Activated CD4-positive, alpha-beta memory T cell treated with anti-CD3 and anti-CD28 coated beads, Interleukin-2, amount 10 ng/mL, durations not matched to agents 7 days and 5 days (primary cell): Measurements from ENCODE around the gene GRK5. TPM values are rescaled to one million over a fixed set of nuclear protein-coding genes. Genes with fewer than 3 reads are reported as not detected.

ENCODE experiments used
- CTCF ChIA-PET: fragments of 350-600 bp; sonication (Branson Sonifier 250); formaldehyde crosslinking; loops from one replicate; lab custom pipeline; 2021; ENCODE audit warnings: antibody characterized with exemption, inconsistent platforms; lab: Charles Lee
- POLR2A ChIA-PET: fragments of 350-600 bp; sonication (Branson Sonifier 250); formaldehyde crosslinking; loops from one replicate; lab custom pipeline; 2021; ENCODE audit warnings: antibody characterized with exemption; lab: Charles Lee
- DNase-seq: peaks from one replicate; pipeline ENCODE4 v3.0.0-alpha.2; 2020
- H3K27ac Mint-ChIP-seq: one replicate; pipeline ENCODE4 v1.8.0; 2021; ENCODE audit warnings: mild to moderate bottlenecking, mixed read lengths
- H3K27me3 Mint-ChIP-seq: one replicate; pipeline ENCODE4 v1.8.0; 2021; ENCODE audit warnings: mixed read lengths
- H3K36me3 Mint-ChIP-seq: one replicate; pipeline ENCODE4 v1.8.0; 2021; ENCODE audit warnings: low read depth, mixed read lengths
- H3K4me1 Mint-ChIP-seq: one replicate; pipeline ENCODE4 v1.8.0; 2021; ENCODE audit warnings: mixed read lengths
- H3K4me3 Mint-ChIP-seq: one replicate; pipeline ENCODE4 v1.8.0; 2021; ENCODE audit warnings: mild to moderate bottlenecking, mixed read lengths
- H3K9me3 Mint-ChIP-seq: one replicate; pipeline ENCODE4 v1.8.0; 2021; ENCODE audit warnings: mixed read lengths
- total RNA-seq, 2 experiments: library from RNA; stranded (reverse); gene quantifications; one replicate each; pipeline ENCODE4 v1.2.3, GENCODE V29; 2021

GRK5 gene
- total RNA-seq, 2 experiments from 2014 or later = 29.8 to 30.6 TPM

DNA sequence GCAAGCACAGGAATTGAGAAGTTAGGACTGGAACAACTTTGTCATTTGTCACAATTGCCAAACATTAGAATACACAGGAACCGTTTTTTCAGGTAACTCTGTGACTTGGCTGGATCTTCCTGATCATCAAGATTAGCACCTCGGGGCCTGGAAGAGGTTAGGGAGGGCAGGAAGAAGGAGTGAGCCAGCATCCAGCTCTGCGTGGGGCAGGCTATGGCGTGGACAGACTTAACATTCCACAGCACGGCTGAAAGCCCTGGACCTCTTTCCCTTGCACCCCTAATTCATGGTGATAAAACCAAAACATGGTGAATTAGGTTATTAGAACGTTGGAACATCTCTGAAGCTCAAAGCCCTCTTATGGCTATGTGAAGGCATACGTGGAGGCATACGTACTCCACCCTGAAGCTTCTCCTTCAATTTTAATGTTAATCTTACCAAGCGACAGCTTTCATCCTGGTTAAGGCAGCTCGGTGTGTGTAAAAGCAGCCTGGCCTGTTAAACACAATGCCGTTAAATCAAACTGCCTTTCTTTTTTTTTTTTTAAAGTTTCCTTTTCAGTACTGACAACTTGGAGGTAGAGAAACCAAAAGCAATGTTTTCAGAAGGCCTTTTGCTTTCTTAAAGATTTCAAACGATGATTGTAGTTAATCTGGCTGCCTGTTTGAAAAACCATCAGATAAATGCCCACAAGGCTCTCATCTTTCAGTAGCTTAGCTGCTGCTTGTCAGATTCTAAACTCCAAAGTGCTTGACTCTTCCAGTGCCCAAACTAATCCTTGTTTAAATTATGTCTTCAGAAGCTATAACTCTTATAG, 4.5 kb downstream of the GRK5 start:
- peak overlapping the region; percentile 59 for H3K4me3 Mint-ChIP-seq
- POLR2A ChIA-PET = interaction anchor here (0.6 to 7.1 kb wide), 8 partner anchors 10 to 306 kb away, joined by 3 to 100 read pairs (median 3); partner anchors contain the start of gene EIF3A
- no peaks in the 10 kb centered on the region for H3K9me3 Mint-ChIP-seq
- peaks cover 65% of the 10 kb centered on the region for H3K4me1 Mint-ChIP-seq
- no peaks in the 10 kb centered on the region for H3K27me3 Mint-ChIP-seq
- peak overlapping the region; percentile 89 for H3K27ac Mint-ChIP-seq
- no peak for DNase-seq
- no peaks in the 10 kb centered on the region for H3K36me3 Mint-ChIP-seq
- CTCF ChIA-PET = interaction anchor here (0.6 to 4.9 kb wide), 12 partner anchors 32 to 331 kb away, joined by 3 to 42 read pairs (median 4); partner anchors contain the start of gene RGS10

DNA sequence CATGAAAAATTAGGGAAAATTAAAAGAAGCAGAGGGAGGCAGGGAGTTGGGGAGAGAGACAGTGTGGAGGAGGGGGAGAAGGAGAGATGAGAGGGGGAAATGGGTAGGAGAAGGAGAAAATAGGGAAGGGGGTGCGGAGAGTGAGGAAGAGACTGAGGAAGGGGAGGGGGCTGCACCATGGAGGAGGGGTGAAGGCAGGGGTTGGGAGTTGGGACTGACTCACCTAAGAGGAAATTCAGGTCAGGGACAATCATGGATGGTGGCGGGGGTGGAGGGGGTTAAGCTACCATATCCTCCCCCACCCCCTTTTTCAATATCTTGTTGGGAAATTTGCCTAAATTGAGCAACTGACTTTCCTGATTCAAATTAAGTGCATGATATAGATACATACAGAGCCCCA, 8.0 kb downstream of the GRK5 start:
- POLR2A ChIA-PET = no interaction called here

DNA sequence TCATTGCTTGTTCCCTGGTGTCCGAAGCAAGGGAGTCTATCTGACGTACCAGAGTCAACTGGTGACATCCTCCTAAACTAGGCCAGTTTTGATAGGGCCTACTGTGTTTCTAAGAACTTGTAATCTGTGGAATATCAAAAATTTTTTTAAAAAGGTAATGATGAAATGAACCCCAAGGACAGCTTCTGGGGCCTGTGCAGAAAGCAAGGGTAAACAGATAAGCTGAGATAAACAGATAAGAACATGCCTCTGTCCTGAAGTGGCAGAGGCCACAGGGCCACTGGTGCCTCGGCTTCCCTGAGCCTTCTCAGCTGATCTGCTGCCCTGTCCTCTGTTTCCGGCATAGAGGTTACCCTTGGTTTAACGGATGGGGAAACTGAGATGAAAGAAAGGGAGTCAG, 8.8 kb downstream of the GRK5 start:
- Mint-ChIP-seq H3K27ac (no peak overlapping the region), H3K4me1 (peaks cover 46% of the 10 kb centered on the region), H3K36me3 (no peaks in the 10 kb centered on the region), H3K9me3 (no peaks in the 10 kb centered on the region), H3K4me3 (no peak overlapping the region), H3K27me3 (no peaks in the 10 kb centered on the region)
- DNase-seq = no peak
- ChIA-PET CTCF (interaction anchor here (1.2 kb wide), 1 partner anchor 91 kb away, joined by 3 read pairs; no protein-coding TSS in a partner anchor), POLR2A (interaction anchor here (0.7 kb wide), 1 partner anchor 92 kb away, joined by 3 read pairs; no protein-coding TSS in a partner anchor)

More for the DNA sequence above, 8.0 kb downstream of the GRK5 start:
- Mint-ChIP-seq H3K9me3 (no peaks in the 10 kb centered on the region), H3K4me1 (peaks cover 51% of the 10 kb centered on the region), H3K4me3 (no peak overlapping the region), H3K36me3 (no peaks in the 10 kb centered on the region), H3K27ac (no peak overlapping the region), H3K27me3 (no peaks in the 10 kb centered on the region)
- CTCF ChIA-PET = interaction anchor here (0.9 to 1.2 kb wide), 3 partner anchors 8 to 92 kb away, joined by 3 to 6 read pairs (median 3); partner anchors contain the start of gene GRK5
- no peak for DNase-seq

DNA sequence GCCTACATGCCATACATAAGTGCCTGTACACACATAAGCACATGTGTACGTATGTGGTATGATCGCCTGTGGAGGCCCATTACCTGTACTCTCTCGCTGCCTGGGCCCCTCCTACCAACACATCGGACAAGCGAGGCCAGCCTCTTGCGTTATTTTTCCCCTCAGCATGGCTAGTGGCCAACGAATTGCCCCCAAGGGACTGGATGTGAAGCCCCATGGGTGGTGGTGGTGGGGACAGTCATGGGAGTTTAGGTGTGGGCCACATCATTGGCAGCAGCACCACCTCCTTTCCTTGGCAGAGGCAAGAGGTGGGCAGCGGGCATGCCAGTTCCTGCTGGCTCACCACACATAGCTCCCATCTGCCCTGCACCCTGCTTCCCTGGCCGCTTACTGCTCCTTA, 10.0 kb downstream of the GRK5 start:
- ChIA-PET POLR2A (interaction anchor here (1.6 kb wide), 1 partner anchor 10 kb away, joined by 8 read pairs; the partner anchor contains the start of gene GRK5), CTCF (interaction anchor here (0.9 kb wide), 1 partner anchor 18 kb away, joined by 4 read pairs; no protein-coding TSS in a partner anchor)
- no peak for DNase-seq
- H3K36me3 Mint-ChIP-seq = no peaks in the 10 kb centered on the region
- H3K27me3 Mint-ChIP-seq = no peaks in the 10 kb centered on the region
- H3K27ac Mint-ChIP-seq = no peak overlapping the region
- no peaks in the 10 kb centered on the region for H3K9me3 Mint-ChIP-seq
- peaks cover 33% of the 10 kb centered on the region for H3K4me1 Mint-ChIP-seq
- H3K4me3 Mint-ChIP-seq = no peak overlapping the region

DNA sequence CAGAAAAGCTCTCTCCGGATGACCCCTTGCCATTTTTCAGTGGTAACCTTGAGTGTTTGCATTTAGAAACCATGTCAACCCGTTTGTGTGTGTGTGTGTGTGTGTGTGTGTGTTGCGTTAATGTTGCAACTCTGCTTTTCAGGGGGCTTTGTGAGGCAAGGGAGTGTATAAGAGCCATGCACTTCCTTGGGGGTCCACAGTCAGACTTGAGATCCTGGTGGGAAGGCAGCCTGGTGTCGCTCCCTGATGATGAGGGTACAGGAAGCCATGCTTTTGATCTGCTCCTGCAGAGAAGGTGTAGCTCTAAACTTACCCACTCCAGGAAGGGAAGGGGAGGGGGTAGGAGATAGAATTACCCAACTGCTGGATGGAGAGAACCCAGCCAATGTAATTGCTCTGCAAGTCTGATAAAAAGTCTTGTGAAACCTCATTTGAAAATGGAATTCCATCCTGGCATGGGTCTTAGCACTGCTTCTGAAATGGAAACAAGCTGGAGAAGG, 10.7 kb downstream of the GRK5 start:
- no peak for DNase-seq
- POLR2A ChIA-PET = interaction anchor here (1.1 to 1.8 kb wide), 3 partner anchors 9 to 324 kb away, joined by 4 to 8 read pairs (median 5); partner anchors contain the start of genes GRK5 and RGS10
- CTCF ChIA-PET = interaction anchor here (0.9 to 1.1 kb wide), 2 partner anchors 8 to 18 kb away, joined by 4 read pairs; no protein-coding TSS in a partner anchor
- Mint-ChIP-seq H3K4me1 (peaks cover 27% of the 10 kb centered on the region), H3K27ac (no peak overlapping the region), H3K36me3 (no peaks in the 10 kb centered on the region), H3K27me3 (no peaks in the 10 kb centered on the region), H3K9me3 (no peaks in the 10 kb centered on the region), H3K4me3 (no peak overlapping the region)

DNA sequence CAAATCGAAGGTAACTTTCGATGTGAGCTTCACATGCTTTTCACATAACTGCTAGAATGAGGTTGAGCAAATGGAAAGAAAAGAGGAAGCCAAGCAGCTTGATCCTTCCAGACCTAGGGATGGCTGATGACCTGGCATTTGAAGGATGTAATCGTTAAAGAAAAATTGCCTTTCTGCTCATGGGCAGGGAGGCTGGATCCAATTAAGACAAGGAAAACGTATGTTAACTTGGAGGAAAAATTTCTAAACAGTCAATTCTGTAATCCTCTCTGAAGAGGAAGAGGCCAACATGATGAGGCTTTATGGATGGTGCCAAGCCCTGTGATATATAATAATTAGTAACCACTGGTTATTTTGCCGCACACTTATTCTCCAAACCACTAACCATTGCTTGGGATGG, 12.5 kb downstream of the GRK5 start:
- Mint-ChIP-seq H3K9me3 (no peaks in the 10 kb centered on the region), H3K27me3 (no peaks in the 10 kb centered on the region), H3K4me1 (peaks cover 12% of the 10 kb centered on the region), H3K27ac (no peak overlapping the region), H3K4me3 (no peak overlapping the region), H3K36me3 (no peaks in the 10 kb centered on the region)
- ChIA-PET CTCF (interaction anchor here (0.6 to 0.8 kb wide), 2 partner anchors 11 to 347 kb away, joined by 3 to 5 read pairs; no protein-coding TSS in a partner anchor), POLR2A (no interaction called here)
- no peak for DNase-seq

DNA sequence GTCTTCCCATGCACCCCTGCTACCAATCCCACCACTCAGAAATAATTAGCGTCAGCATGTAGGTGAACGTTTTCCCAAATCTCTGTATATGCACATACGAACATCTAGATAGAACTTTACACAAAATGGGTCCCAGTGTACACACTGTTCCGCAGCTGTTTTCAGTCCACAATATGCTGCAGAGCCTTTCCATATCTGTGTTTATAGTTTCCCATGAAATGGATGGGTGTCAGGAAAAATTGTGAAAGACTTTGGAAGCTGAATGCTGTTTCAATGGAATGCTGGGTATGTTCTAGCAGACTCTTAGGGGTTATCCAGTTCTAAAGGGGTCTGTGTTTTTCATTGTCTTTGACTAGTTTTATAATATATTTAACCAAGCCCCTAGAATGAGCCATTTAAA, 13.8 kb downstream of the GRK5 start:
- H3K27me3 Mint-ChIP-seq = no peaks in the 10 kb centered on the region
- H3K36me3 Mint-ChIP-seq = no peaks in the 10 kb centered on the region
- no peak for DNase-seq
- H3K4me3 Mint-ChIP-seq = no peak overlapping the region
- POLR2A ChIA-PET = no interaction called here
- H3K4me1 Mint-ChIP-seq = peaks cover 4% of the 10 kb centered on the region
- H3K27ac Mint-ChIP-seq = no peak overlapping the region
- no peaks in the 10 kb centered on the region for H3K9me3 Mint-ChIP-seq
- CTCF ChIA-PET = no interaction called here

DNA sequence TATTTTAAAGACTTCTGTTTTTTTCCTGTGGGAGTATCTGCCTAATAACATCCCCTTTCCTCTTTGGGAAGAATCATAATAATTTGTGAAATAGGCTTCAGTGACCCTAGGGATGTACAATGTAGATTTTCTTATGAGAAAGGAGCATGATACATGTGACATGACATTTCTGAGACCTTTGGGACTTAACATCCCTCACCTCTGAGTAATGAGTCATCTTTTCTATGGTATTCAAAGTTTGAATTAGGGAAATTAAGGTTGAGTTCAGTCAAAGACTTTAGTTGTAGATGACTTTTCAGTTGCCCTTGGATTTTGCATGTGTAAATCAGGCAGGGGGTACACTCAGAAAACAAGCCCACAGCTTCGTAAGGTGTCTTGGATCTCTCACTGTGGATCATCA, 14.3 kb downstream of the GRK5 start:
- DNase-seq = no peak
- H3K9me3 Mint-ChIP-seq = no peaks in the 10 kb centered on the region
- H3K27me3 Mint-ChIP-seq = no peaks in the 10 kb centered on the region
- H3K4me1 Mint-ChIP-seq = peaks cover 4% of the 10 kb centered on the region
- H3K4me3 Mint-ChIP-seq = no peak overlapping the region
- ChIA-PET POLR2A (no interaction called here), CTCF (interaction anchor here (1.1 kb wide), 2 partner anchors 13 to 23 kb away, joined by 3 read pairs; no protein-coding TSS in a partner anchor)
- H3K36me3 Mint-ChIP-seq = no peaks in the 10 kb centered on the region
- no peak overlapping the region for H3K27ac Mint-ChIP-seq

DNA sequence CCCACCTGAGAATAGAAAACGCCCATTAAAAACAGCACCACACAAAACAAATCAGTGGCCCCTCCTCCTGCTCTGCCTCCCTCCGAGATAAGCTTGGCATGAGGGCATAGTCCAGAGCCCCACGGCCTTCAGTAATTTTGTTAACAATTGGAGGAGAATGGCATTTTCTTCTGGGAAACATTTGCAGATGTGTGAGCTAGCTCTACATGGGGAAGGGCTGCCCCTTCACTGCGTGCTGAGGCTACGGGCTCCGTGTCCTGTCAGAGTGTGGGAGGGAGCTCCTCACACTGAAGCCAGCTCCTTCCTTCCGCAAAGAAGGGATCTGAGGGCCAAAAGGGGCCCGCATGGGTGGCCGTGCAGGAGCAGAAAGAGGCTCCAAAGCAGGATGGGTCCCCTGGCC, 15.2 kb downstream of the GRK5 start:
- H3K27ac Mint-ChIP-seq = no peak overlapping the region
- no peaks in the 10 kb centered on the region for H3K36me3 Mint-ChIP-seq
- ChIA-PET CTCF (interaction anchor here (0.9 to 1.3 kb wide), 4 partner anchors 12 to 24 kb away, joined by 3 read pairs; no protein-coding TSS in a partner anchor), POLR2A (interaction anchor here (0.8 kb wide), 1 partner anchor 10 kb away, joined by 3 read pairs; no protein-coding TSS in a partner anchor)
- DNase-seq = no peak
- peaks cover 2% of the 10 kb centered on the region for H3K4me1 Mint-ChIP-seq
- H3K27me3 Mint-ChIP-seq = no peaks in the 10 kb centered on the region
- H3K4me3 Mint-ChIP-seq = no peak overlapping the region
- H3K9me3 Mint-ChIP-seq = no peaks in the 10 kb centered on the region

DNA sequence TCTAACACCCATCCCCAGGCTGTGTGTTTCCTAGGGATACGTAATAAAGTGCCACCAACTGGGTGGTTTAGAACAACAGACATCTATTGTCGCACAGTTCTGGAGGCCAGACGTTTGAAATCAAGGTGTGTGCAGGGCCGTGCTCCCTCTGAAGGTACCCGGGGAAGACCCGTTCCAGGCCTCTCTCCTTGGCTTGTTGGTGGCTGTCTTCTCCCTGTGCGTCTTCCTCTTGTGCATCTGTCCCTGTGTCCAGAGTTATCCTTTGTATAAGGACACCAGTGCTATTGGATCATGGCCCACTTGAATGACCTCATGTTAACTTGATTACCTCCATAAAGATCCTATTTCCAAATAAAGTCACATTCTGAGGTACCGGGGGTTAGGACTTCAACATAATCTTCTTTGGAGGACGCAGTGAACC, 15.6 kb downstream of the GRK5 start:
- no peak for DNase-seq
- no peaks in the 10 kb centered on the region for H3K27me3 Mint-ChIP-seq
- ChIA-PET CTCF (interaction anchor here (0.9 to 1.3 kb wide), 4 partner anchors 12 to 24 kb away, joined by 3 read pairs; no protein-coding TSS in a partner anchor), POLR2A (no interaction called here)
- H3K9me3 Mint-ChIP-seq = no peaks in the 10 kb centered on the region
- H3K4me3 Mint-ChIP-seq = no peak overlapping the region
- H3K4me1 Mint-ChIP-seq = peaks cover 2% of the 10 kb centered on the region
- no peak overlapping the region for H3K27ac Mint-ChIP-seq
- no peaks in the 10 kb centered on the region for H3K36me3 Mint-ChIP-seq

DNA sequence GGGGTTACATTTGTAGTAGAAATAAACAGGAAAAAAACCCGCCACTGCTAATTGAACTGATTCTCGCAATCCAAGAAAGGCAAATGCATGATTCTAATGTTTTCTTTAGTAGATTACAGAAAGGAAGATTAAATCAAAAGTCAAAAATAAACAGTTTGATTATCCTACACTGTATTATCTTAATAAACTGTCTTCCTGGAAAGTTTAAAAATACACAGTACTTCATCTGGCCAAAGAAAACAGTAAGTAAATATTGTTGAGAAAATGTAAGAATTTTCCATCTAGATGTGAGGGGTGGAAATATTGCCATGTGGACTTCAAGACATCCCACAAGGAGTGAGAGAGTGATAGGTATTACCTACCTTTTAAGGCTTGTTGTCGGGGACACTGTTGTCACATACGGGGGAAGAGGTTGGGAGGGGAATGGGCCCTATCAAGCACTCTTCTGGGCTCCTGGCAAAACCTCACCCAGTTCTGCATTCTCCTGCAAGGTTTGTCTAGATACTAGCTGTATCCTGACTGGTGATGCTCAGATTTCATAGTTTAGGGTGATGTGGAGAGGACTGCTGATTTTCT, 17.8 kb downstream of the GRK5 start:
- H3K9me3 Mint-ChIP-seq = peaks cover 5% of the 10 kb centered on the region
- POLR2A ChIA-PET = no interaction called here
- no peak for DNase-seq
- H3K4me3 Mint-ChIP-seq = no peak overlapping the region
- CTCF ChIA-PET = no interaction called here
- H3K4me1 Mint-ChIP-seq = peaks cover 2% of the 10 kb centered on the region
- H3K27me3 Mint-ChIP-seq = no peaks in the 10 kb centered on the region
- no peak overlapping the region for H3K27ac Mint-ChIP-seq
- peaks cover 12% of the 10 kb centered on the region for H3K36me3 Mint-ChIP-seq

DNA sequence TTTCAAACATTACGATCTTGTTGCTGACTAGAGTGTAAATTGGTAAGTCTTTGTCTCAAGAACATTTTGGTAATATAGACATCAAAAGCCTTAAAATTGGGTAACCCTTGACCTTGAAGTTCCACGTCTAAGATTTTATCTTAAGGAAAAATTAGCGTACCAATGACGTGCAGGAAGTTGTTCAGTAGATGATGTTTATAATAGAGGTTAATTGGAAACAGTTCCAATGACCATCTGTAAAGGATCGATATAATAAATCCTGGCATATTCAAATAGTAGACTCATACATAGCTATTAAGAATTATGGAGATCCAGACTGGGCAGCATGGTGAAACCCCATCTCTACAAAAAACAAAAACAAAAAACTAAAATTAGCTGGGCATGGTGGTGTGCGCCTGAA, 20.5 kb downstream of the GRK5 start:
- H3K9me3 Mint-ChIP-seq = peaks cover 23% of the 10 kb centered on the region
- H3K4me3 Mint-ChIP-seq = no peak overlapping the region
- ChIA-PET CTCF (no interaction called here), POLR2A (no interaction called here)
- H3K27ac Mint-ChIP-seq = no peak overlapping the region
- H3K36me3 Mint-ChIP-seq = peaks cover 27% of the 10 kb centered on the region
- no peak for DNase-seq
- H3K27me3 Mint-ChIP-seq = no peaks in the 10 kb centered on the region
- peaks cover 13% of the 10 kb centered on the region for H3K4me1 Mint-ChIP-seq
